ENCODE measurements around the gene CLSTN2.

CLSTN2 gene

DNA sequence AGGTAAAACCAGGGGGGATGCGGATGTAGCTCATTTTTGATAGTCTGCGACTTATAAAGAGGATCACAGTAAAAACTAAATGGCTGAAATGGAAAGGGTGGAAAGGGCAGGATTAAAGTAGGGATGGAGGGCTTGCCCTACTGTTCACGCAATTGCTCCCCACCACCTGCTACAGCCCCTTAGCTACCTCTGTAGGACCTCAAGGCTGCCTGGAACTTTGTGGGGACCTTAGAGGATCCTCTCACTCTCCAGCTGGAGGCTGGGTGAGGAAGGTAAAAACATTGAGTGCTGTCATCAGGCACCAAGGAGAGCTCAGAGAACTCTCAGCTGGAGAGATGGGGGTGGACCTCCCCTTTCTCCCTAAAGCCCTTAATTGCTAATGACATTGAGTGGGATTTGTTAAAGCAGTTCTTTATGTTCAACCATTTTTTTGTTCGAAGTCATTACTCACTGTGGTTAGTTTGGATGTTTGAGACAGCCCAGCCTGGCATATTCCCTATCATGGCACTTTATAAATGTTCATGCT is 213.0 kb downstream of the CLSTN2 start:
- no peak for DNase-seq (ENCODE audit: low read depth in 2 of 2)

DNA sequence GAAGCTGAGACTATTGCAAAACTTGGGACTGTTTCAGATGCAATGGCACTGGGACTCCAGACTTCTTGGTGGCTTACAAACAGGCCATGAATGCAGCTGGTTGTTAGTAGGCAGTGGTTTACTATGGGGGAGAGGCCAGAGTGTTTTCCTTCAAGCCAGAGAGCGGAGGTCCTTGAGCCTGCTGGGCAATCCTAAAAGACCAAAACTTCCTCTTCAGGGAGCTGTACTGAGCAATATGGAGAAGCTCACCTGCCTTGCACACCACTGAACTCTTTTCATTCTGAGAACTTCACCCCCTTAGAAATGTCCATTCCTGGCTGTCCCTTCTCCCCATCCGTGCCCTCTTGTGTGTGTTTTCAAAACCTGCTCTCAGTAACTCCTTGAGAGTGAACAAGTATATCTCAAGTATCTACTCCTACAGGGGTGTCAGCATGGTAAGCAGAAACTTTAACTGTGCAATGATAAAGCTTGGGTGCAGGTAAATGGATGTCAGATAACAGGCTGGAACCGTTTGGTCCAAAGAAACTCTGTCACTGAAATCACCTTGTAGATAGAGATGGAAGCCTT is 213.9 kb downstream of the CLSTN2 start:
- no peak for DNase-seq (ENCODE audit: low read depth in 2 of 2)

DNA sequence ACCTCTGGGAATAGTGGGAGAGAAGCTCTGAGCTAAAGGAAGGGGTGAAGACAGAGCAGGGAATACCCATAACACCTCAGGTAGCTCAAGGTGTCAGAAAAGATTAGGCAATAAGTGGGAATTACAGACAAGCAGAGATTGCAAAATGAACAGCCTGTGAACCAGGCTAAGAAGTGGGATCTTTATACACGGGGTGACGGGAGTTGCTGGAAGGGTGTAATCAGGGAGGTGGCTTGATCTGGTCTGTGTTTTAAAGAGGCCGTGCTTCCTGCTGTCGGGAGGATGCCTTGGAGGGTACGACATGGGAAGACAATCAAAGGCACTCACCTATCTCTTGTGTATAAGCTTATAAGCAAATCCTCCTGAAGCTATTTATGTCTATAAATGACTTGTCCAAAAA is 216.3 kb downstream of the CLSTN2 start:
- no peak for DNase-seq (ENCODE audit: low read depth in 2 of 2)

DNA sequence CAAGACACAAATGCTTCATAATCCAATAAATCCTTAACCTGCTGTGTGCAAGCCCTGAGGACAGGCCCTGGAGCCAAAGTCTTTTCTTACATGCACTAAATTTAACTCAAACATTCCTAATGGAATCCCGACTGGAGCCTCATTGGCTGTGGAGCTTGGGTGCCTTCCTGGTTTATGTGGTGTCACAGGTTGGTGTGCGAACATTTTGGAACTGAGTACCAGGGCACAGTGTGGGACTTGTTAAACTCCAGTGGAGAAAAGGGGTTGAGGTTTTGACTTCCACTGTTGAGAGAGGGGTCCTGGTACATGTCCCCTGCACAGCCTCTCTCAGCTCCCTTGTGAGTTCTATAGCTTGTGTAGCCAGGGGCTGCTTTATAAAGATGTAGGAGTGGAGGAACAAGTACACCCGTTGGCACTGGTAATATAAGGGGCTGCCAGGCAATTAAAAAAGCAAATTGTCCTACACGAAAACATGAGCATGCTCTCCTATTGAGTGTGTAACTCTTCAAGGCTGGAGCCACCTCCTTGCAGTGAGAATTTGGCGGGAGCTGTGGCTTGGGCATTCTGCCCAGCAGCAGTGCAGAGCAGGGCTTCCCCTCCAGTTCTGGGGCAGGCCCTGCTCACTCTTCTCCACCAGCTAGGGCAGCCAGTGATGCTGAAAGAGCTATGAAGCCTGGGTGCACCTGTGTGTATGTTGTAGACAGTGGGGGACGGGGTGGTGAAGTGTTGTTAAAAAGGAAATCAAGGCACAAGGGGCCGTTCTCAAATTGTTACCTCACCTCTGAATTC is 218.1 kb downstream of the CLSTN2 start:
- no peak for DNase-seq (ENCODE audit: low read depth in 2 of 2)

DNA sequence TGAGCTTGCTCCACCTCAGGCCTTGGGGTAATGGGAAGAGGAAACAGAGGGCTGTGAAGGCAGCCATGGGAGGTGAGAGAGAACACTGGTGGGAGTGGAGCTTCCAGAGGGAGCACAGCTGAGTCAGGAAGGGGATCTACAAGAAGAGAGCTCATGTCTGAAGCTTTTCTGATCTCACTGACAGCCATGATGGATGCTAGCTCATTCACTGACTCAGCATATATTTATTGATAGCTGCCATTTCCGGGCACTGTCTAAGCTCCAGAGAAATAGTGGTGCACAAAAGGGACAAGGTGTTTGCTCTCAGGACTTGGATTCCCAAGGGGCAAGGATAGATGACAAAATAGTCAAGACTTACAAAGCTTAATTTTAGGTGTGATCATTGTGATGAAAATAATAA is 218.8 kb downstream of the CLSTN2 start:
- no peak for DNase-seq (ENCODE audit: low read depth in 2 of 2)

DNA sequence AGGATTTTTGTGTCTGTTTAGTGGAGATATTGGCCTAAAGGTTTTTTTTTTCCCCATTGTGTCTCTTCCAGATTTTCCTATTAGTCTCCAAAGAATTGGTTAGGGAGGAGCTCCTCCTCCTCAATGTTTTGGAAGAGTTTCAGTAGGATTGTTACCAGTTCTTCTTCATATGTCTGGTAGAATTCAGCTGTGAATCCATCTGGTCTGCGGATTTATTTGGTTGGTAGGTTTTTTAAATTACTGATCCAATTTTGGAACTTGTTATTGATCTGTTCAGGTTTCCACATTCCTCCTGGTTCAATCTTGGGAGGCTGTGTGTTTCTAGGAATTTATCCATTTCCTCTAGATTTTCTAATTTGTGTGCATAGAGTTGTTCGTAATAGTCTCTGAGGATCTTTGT is 222.2 kb downstream of the CLSTN2 start:
- no peak for DNase-seq (ENCODE audit: low read depth in 2 of 2)

DNA sequence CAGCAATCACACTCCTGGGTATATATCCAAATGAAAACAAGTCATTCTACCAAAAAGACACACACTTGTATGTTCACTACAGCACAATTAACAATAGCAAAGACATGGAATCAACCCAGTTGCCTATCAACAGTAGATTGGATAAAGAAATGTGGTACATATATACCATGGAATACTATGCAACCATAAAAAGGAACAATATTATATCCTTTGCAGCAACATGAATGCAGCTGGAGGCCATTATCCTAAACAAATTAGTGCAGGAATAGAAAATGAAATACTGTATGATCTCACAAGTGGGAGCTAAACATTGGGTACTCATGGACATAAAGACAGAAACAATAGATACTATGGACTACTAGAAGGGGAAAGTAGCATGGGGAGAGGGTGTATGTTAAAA is 224.7 kb downstream of the CLSTN2 start:
- no peak for DNase-seq (ENCODE audit: low read depth in 2 of 2)

DNA sequence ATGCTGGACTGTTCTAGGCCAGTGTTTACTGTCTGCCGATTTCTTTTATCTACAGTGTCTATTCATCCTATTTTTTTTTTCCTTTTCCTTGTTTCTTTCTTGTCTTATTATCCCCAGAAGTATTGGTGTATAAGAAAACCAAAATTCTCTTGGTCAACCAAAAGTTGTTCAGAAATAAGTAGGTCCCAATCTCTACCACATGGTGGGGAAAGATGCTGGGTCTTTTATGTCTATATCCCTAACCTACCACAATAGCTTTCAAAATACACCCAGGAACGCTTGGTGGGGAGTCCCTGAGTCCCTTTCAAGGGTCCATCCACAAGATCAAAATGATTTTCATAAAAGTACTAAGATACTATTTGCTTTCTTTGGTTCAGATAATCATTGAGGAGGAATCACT is 225.6 kb downstream of the CLSTN2 start:
- DNase-seq (ENCODE audit: low read depth in 2 of 2): no peak

DNA sequence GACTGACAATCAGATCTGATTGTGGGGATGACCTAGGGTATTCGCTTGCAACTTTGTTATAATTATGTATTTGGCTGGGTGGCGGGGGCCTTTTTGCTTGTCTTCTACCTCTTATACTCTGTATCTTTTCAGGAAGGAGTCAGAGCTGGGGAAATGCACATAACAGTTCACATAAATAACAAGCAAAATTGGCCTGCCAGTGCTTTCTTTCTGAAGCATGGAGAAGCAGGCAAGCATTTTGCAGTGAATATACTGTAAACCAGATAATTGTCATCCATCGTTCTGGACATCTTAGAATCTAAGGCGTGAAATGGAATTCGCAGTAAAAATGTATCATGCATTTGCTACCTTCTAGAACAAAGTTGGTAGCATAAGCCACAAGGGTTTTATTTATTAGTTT is 227.6 kb downstream of the CLSTN2 start:
- DNase-seq (ENCODE audit: low read depth in 2 of 2): no peak

DNA sequence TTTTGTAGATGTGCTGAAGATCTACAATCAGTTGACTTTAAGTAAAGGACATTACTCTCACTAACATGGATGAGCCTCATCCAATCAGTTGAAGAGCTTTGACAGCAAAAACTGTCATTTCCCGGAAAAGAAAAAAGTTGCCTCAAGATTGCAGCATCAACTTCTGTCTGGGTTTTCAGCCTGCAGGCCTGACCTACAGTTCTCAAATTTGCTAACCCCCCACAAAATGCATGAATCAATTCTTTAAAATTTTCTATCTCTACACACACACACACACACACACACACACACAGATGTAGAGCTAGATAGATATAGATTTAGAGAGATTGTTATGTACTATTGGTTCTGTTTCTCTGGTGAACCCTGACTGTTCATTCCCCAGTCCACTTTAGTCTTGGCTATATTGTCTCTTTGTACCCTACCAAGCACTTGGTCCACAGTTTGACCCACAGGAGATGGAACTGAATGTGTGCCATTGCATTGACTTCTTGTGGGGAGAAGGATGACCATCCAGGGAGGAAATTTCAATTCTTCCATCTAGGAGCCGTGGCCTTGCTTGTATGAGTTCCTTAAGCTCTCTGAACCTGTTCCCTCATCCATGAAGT is 228.3 kb downstream of the CLSTN2 start:
- no peak for DNase-seq (ENCODE audit: low read depth in 2 of 2)

DNA sequence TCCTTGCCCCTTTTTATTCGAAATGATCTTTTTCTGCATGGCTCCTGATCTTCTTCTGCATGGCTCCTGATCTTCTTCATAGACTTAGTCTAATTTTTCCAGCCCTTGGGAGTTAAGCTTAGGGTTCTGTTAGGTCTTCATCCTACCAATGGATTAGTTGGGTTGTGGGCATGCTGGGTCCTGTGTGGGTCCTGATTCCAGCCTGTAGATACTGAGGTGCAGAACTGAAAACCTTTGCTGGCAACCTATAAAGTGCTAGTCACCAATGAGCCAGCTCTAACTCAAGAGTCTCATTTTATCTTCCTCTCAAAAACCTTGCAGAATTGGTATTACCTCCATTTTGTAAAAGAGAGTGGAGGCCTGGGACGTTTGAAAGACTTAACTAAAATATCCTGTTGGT is 229.2 kb downstream of the CLSTN2 start:
- no peak for DNase-seq (ENCODE audit: low read depth in 2 of 2)

DNA sequence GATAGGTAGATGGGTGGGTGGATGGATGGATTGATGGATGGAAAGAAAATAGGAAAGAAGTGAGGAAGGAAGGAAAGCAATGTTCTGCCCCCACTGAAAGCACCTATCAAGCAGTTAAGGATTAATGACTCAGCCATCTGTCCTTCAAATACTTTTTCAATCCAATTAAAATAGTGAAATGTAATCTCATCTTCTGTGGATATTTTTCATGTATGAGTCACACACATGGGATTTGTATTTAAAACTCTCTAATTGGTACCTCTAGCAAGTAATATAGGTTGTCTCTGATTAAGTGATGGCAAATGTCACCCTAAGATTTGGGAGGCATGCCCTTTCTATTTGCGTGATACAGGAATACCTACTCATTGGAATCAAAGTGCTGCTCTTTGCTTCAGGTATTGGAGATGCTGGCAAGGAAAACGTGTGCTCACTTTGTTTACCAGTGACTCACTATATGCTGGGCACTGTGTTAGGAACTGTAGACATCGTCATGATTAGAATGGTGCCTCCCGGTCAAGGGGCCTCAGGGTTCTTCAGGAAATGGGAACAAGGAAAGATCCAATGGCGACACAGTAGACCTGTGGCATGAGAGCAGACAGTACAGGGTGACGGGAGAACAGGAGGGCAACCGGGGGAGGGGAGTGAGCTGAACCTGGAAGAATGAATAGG is 230.1 kb downstream of the CLSTN2 start:
- no peak for DNase-seq (ENCODE audit: low read depth in 2 of 2)

DNA sequence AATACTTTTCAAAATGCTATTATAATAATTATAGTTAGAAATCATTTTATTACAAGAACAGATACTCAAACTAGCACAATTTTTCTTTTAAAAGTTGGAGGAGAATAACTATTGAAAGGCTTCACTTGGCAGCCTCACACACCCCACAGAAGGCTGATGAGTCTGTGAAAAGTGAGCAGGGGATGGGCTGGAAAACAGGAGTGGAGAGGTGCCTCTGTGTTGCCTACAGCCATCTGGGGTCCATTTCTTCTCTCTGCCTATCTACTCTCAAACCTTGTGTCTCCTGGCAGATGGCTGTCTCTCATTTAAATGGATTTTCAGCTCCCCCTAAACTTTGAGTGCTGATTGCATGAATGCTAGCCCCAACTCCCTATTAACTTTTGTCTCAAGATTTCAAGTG is 230.8 kb downstream of the CLSTN2 start:
- no peak for DNase-seq (ENCODE audit: low read depth in 2 of 2)

DNA sequence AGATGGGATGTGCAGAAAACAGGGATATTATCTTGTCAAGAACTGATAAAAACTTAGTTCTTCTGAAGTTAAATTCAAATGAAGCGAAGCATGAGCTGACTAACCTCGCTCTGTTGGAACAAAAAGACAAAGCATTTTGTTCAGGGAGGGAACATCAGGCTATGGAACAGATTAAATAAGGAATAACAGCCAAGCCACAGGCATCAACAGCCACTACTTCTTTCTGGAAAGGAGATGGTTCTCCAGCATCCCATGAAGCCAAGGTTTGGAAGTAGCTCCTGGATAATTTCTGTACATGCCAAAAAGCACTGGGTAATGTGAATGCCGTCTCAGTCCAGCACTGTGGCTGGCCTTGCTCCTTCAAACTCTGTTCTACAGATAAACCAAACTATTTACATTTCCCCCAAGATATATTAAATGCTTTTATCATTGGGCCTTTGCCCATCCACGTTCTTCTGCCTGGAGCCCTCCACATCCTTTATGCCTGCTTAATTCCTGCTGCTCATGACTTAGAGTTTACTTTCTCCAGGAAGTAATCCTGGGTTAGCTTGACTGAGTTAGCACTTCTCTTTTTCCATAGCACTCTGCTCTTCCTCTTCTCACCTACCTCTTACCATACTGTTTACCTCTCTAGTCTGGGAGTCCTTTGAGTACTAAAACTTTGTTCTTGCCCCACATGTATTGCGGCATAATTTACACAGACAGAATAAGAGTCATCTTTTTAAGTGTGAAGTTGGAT is 232.0 kb downstream of the CLSTN2 start:
- no peak for DNase-seq (ENCODE audit: low read depth in 2 of 2)

DNA sequence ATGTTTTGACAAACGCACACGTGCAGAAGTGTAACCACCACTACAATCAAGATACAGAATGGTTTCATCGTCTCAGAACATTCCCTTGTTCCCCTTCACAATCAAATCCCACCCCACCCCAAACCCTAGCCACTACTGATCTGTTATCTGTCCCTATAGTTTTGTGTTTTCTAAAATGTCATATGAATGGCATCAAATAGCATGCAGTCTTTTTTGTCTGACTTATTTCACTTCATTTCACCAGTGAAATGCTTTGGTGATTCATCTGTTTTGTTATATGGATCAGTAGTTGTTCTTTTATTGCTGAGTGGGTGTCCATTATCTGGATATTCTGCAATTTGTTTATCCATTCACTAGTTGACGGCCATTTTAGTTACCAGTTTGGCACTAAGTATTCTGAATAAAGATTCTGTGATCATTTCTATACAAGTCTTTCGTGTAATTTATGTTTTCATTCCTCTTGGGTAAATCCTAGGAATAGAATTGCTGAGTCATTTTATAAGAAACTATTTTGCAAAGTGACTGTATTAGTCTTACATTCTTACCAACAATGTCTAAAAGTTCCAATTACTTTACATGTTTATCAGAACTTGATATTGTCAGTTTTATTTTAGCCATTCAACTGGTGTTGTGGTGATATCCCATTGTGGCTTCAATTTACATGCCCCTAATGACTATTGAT is 232.8 kb downstream of the CLSTN2 start:
- no peak for DNase-seq (ENCODE audit: low read depth in 2 of 2)

DNA sequence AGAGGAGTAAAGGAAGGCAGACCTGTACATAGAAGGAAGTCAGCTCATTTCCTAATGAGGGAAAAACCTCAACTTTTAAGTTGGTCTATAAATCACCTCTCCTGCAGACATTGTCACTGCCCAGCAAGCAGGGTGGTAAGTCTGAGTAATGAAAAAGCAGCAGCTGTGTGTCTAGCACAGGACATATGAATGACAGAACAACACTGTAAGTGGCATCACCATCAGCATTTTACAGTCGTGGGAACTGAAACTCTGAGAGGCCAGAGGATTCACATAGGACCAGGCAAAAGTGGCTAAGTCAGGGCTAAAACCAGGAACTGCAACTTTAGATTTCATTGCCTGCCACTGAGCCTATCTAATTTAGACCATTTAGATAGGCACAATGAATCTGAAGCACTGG is 235.6 kb downstream of the CLSTN2 start:
- DNase-seq (ENCODE audit: low read depth in 2 of 2): no peak

DNA sequence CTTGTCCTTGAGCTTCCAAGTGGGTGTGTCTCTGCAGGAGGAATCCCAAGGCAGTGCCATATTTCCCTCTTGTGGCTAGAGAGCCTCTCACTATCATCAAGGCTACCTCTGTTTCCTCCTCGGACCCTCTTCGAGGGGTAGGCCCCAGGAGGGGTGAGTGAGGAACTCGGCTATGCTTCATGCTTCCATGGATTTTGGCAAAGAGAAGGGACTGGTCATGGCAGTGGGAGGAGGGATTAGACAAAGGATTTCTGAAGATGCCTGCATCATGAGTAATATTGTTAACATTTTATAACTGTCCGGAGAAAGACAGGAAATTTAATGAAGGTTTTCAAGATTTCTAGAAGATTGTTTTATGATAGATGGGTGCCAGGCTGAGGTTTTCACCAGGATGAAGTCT is 241.5 kb downstream of the CLSTN2 start:
- no peak for DNase-seq (ENCODE audit: low read depth in 2 of 2)

DNA sequence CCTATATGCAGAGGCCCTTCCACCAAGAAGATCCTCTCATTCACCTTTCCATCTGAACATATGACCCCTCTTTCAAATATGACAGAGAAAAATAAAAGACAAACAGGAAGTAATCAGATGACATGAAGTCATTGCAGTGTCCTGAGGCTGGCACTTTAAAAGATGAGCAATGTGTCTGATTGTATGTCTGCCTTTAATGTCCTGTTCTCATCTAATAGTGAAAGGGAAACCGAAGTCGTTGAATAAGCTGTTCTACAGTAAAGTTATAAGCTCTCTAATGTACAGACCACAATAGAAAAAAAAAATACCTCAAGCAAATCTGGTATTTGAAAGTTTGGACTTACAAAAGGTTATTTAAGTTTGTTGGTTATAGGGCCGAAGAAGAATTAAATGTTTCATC is 243.0 kb downstream of the CLSTN2 start:
- no peak for DNase-seq (ENCODE audit: low read depth in 2 of 2)

DNA sequence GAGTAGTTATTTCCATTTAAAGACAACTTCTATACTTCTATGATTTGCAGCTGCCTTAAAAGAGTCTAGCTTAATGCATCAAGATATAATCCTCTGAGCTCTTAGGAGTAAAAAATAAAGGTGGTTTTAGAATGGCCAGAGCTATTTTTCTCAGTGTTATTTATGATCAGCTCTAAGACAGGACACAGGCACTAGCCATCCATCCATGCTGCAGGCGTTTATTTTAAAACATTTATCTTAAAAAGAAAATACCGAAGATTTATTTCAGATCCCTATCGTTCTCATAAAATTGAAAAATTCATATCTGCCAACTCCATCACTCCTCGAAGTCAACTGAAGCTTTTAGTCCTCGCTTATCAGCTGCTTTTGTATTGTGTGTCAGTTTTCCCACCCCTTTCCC is 243.5 kb downstream of the CLSTN2 start:
- no peak for DNase-seq (ENCODE audit: low read depth in 2 of 2)

DNA sequence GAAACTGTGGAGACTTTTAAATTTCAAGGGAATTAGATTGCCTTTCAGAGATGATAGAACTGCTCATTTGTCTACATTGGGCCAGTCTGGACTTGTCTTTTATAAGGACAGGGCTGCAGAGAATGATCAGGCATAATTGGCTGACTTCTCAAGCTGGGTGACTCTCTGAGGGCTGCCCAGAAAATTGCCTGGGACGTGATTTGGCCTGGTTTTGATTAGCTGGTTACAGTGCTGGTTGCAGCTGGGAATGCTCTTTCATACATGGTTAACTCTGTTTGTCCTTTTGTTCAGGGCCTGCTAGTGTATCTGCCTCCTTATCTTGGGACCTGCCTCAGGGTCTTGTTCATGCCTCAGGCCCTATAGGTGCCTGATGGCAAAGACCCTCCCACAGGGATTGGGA is 245.6 kb downstream of the CLSTN2 start:
- DNase-seq (ENCODE audit: low read depth in 2 of 2): no peak

DNA sequence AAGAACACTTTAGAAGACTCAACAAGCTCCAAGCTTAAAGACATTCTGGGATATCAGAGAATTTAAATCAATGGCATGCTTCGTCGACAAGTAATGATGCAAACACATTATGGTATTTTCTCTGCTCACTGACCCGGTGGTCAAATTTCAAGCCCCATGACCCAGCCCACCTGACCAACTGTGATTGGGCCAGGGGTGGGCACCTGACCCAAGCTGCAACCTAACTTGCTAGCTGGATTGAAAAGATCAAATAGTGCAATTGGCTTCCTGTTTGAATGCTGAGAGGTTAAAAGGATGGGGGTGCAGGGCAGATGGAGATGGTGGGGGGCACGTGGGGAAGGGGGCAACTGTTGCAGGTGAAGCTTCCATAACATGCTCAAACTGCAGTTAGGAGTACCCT is 250.4 kb downstream of the CLSTN2 start:
- no peak for DNase-seq (ENCODE audit: low read depth in 2 of 2)

Measured in stimulated activated CD4-positive, alpha-beta T cell treated with anti-CD3 and anti-CD28 coated beads, Interleukin-12 subunit alpha, Interleukin-12 subunit beta, amount 100 ng/mL, for 24 hours (primary cell).